Activated CD4-positive, CD25-positive, alpha-beta regulatory T cell (primary cell): Measurements from ENCODE around the gene PPM1N.
A peak's percentile ranks its signal among the peaks of the same experiment; 100 is the strongest.

ENCODE experiments used
- DNase-seq, 4 experiments: peaks; one replicate each; lab custom pipeline; 2025; lab: John Stamatoyannopoulos, UW

The PPM1N gene, protein sequence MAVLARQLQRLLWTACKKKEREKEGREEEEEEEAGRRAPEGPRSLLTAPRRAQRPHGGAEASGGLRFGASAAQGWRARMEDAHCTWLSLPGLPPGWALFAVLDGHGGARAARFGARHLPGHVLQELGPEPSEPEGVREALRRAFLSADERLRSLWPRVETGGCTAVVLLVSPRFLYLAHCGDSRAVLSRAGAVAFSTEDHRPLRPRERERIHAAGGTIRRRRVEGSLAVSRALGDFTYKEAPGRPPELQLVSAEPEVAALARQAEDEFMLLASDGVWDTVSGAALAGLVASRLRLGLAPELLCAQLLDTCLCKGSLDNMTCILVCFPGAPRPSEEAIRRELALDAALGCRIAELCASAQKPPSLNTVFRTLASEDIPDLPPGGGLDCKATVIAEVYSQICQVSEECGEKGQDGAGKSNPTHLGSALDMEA

DNA sequence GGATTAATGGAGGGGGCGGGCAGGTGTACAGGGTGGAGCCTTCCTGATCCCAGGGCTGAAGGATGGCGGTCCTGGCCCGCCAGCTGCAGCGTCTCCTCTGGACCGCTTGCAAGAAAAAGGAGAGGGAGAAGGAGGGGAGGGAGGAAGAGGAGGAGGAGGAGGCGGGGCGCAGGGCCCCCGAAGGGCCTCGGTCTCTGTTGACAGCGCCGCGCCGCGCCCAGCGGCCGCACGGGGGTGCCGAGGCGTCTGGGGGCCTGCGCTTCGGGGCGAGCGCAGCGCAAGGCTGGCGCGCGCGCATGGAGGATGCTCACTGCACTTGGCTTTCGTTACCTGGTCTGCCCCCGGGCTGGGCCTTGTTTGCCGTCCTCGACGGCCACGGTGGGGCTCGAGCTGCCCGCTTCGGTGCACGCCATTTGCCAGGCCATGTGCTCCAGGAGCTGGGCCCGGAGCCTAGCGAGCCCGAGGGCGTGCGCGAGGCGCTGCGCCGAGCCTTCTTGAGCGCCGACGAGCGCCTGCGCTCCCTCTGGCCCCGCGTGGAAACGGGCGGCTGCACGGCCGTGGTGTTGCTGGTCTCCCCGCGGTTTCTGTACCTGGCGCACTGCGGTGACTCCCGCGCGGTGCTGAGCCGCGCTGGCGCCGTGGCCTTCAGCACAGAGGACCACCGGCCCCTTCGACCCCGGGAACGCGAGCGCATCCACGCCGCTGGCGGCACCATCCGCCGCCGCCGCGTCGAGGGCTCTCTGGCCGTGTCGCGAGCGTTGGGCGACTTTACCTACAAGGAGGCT is at the start of gene PPM1N:
TSS of gene PPM1N (plus strand) at position 33 of the 785 bp plus-strand sequence. CDS start at position 63, 30 bp downstream.
- DNase-seq, result peak; percentile 15 to 57 (median 44)

DNA sequence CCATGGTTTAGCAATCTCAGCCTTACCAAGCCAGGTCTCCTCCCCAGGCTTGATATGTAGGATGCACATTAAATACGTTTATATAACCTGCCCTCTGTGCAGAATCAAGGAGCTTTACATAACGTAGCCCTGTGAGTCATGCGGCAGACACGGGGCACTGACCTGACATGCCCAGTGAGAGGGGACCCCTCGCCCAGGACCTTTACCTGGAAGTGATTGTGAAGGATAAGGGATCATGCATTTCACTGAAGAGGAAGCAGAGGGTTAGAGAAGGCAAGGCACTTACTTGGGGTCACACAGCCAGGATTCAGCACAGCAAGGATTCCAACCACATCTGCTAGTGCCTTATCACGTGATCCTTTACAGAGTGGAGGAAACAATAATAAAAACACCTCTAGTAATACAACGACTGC is 49.4 kb upstream of the PPM1N start:
- DNase-seq, result no peak

DNA sequence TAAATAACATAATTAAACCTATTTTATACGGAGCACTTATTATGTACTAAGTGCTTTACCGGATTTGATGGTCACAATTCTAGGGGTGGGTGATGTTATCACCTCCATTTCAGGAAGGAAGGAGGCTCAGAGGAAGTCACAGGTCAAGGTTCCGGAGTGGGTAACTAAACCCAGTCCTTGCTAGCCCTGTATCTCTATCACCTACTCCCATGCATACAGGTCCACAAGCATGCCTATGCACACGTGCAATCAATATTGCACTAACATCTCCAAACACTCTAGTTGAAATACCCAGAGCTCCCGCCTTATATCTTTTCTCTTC is 48.3 kb upstream of the PPM1N start:
- no peak for DNase-seq

- DNase-seq, result peak in 1 of 4 experiments; percentile 33
Observed at GRCh38 chr19:45451131-45451849, 47.0 kb upstream of the PPM1N start.

DNA sequence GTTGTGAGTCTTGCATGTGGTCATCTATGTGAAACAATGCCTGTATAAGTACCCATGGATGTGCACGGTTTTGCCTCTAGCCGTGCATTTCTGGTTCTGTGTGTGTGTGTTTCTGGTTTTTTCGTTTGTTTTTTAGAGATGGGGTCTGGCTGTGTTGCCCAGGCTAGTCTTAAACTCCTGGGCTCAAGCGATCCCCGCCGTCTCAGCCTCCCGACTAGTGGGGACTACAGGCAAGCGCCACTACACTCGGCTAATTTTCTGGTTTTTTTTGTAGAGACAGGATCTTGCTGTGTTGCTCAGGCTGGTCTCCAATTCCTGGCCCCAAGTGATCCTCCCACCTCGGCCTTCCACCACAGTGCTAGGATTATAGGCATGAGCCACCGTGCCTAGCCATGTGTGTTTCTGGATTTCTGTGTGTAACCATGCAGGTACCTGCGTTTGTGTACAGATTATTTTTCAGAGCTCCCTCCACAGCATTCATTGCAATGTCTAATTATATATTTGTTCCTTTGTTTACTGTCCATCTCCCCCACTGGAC is 46.3 kb upstream of the PPM1N start:
- no peak for DNase-seq

- no peak for DNase-seq
Observed at GRCh38 chr19:45455707-45456499, 42.3 kb upstream of the PPM1N start.

GRCh38 chr19:45456500-45456815 is 41.8 kb upstream of the PPM1N start:
- no peak for DNase-seq

DNA sequence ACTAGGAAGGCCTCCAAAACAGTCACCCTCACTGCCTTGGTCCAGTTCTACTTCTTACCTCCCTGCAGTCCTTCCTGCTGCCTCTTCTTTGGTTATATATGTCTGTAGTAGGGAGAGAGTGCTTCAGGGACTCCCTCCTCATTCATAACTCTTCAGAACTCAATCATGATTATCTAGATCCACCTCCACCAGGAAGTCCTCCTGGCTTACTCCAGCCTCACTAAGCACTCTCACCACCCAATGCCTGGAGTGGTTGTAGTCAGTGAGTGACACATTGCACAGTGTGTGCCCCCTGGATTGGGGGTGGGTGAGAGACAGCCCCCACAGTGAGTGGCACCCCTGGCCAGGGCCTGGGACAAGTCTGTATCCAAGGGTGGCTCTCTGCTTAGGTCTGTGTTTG is 40.5 kb upstream of the PPM1N start:
- no peak for DNase-seq

GRCh38 chr19:45460807-45461347 is 37.4 kb upstream of the PPM1N start:
- no peak for DNase-seq

GRCh38 chr19:45462174-45462573 is 36.1 kb upstream of the PPM1N start:
- no peak for DNase-seq

- no peak for DNase-seq
Observed at GRCh38 chr19:45463241-45463640, 35.0 kb upstream of the PPM1N start.

GRCh38 chr19:45464274-45464673 is 34.0 kb upstream of the PPM1N start:
- DNase-seq, result no peak

- no peak for DNase-seq
Observed at GRCh38 chr19:45464852-45465441, 33.3 kb upstream of the PPM1N start.

- DNase-seq, result no peak
Observed at GRCh38 chr19:45467115-45467455, 31.2 kb upstream of the PPM1N start.

- DNase-seq, result peak; percentile 82 to 94 (median 88)
Observed at GRCh38 chr19:45467456-45468158, 30.6 kb upstream of the PPM1N start, which contains the start of gene FOSB. TSS of gene FOSB (plus strand) at chr19:45467996. CDS start at chr19:45468587, 591 bp downstream.

- peak in 2 of 4 experiments; percentile 18 to 25 for DNase-seq
Observed at GRCh38 chr19:45468159-45468651, 30.0 kb upstream of the PPM1N start.

- DNase-seq, result peak in 3 of 4 experiments; percentile 43 to 66 (median 61)
Observed at GRCh38 chr19:45468803-45469131, 29.5 kb upstream of the PPM1N start.

GRCh38 chr19:45469132-45469944 is 28.9 kb upstream of the PPM1N start:
- peak; percentile 85 to 90 (median 88) for DNase-seq
